ENCODE data around the gene PRND. TPM values are rescaled to one million over a fixed set of nuclear protein-coding genes. Genes with fewer than 3 reads are reported as not detected.
"Not testable (repeated sequence)": the region's sequence is repeated elsewhere in the genome, so short reads cannot be mapped to it uniquely, and the experiment has no call there.

The PRND gene
- total RNA-seq, 1 donor from 2014 or later: not detected

GRCh38 chr20:4708036-4708435, 13.7 kb upstream of the PRND start:
- no peak for DNase-seq (ENCODE audit: low read depth)

- DNase-seq (ENCODE audit: low read depth): no peak
Measured at GRCh38 chr20:4708856-4709255, 12.9 kb upstream of the PRND start.

GRCh38 chr20:4709261-4710105, 12.2 kb upstream of the PRND start:
- no peak for DNase-seq (ENCODE audit: low read depth)

GRCh38 chr20:4710106-4710475, 11.6 kb upstream of the PRND start:
- no peak for DNase-seq (ENCODE audit: low read depth)

- DNase-seq (ENCODE audit: low read depth): no peak
Measured at GRCh38 chr20:4711511-4711910, 10.2 kb upstream of the PRND start.

- peak; percentile 44 for DNase-seq (ENCODE audit: low read depth)
Measured at GRCh38 chr20:4713401-4713800, 8.3 kb upstream of the PRND start.

GRCh38 chr20:4714818-4715217, 6.9 kb upstream of the PRND start:
- no peak for DNase-seq (ENCODE audit: low read depth)

- DNase-seq (ENCODE audit: low read depth): peak; percentile 73
Measured at GRCh38 chr20:4717816-4718570, 3.7 kb upstream of the PRND start.

GRCh38 chr20:4719190-4719589, 2.5 kb upstream of the PRND start:
- DNase-seq (ENCODE audit: low read depth): no peak

GRCh38 chr20:4720041-4720976, 1.4 kb upstream of the PRND start:
- peak; percentile 82 for DNase-seq (ENCODE audit: low read depth)

GRCh38 chr20:4720977-4721349, 746 bp upstream of the PRND start:
- DNase-seq (ENCODE audit: low read depth): peak; percentile 63

- DNase-seq (ENCODE audit: low read depth): no peak
Measured at GRCh38 chr20:4722571-4722970, 862 bp downstream of the PRND start.

GRCh38 chr20:4722993-4723392, 1.3 kb downstream of the PRND start:
- DNase-seq (ENCODE audit: low read depth): no peak

- not testable (repeated sequence) for DNase-seq (ENCODE audit: low read depth)
Measured at GRCh38 chr20:4723553-4723952, 1.8 kb downstream of the PRND start.

- no peak for DNase-seq (ENCODE audit: low read depth)
Measured at GRCh38 chr20:4724459-4725262, 3.0 kb downstream of the PRND start.

GRCh38 chr20:4725263-4725550, 3.5 kb downstream of the PRND start:
- DNase-seq (ENCODE audit: low read depth): no peak

- DNase-seq (ENCODE audit: low read depth): no peak
Measured at GRCh38 chr20:4726710-4727397, 5.1 kb downstream of the PRND start.

GRCh38 chr20:4728120-4728760, 6.5 kb downstream of the PRND start:
- DNase-seq (ENCODE audit: low read depth): no peak

- no peak for DNase-seq (ENCODE audit: low read depth)
Measured at GRCh38 chr20:4729265-4729664, 7.6 kb downstream of the PRND start.

- DNase-seq (ENCODE audit: low read depth): no peak
Measured at GRCh38 chr20:4730780-4731179, 9.1 kb downstream of the PRND start.
